Ascending aorta (tissue), 2 donors: Measurements from ENCODE around the gene TTF1. TPM values are rescaled to one million over a fixed set of nuclear protein-coding genes. Genes with fewer than 3 reads are reported as not detected.

ENCODE experiments used
- DNase-seq, 2 donors: peaks; one replicate each; pipeline ENCODE4 v3.0.0-alpha.2; 2019; ENCODE audit warnings: low spot score in 2 of 2
- H3K27ac ChIP-seq, 2 donors: fragments of 200-600 bp; sonication (generic); one replicate each; pipeline ENCODE4 v1.5.1; 2016 to 2017; ENCODE audit warnings: mild to moderate bottlenecking in 1 of 2
- H3K27me3 ChIP-seq: fragments of 200-600 bp; sonication (generic); one replicate; pipeline ENCODE4 v1.5.1; 2017
- H3K36me3 ChIP-seq, 2 donors: fragments of 200-600 bp; sonication (generic); one replicate each; pipeline ENCODE4 v1.5.1; 2016
- H3K4me1 ChIP-seq, 2 donors: fragments of 200-600 bp; sonication (generic); one replicate each; pipeline ENCODE4 v1.5.1; 2016 to 2017; ENCODE audit warnings: mild to moderate bottlenecking in 1 of 2
- H3K4me3 ChIP-seq, 2 donors: fragments of 200-600 bp; sonication (generic); one replicate each; pipeline ENCODE4 v1.5.1; 2016 to 2017; ENCODE audit warnings: mild to moderate bottlenecking in 1 of 2
- H3K9me3 ChIP-seq, 2 donors: fragments of 200-600 bp; sonication (generic); one replicate each; pipeline ENCODE4 v1.5.1; 2016
- intact Hi-C: fragments of 100-400 bp; cut with DNase I; formaldehyde crosslinking; loops from one replicate; pipeline ENCODE4 v1.15.1; 2023
- total RNA-seq: library from RNA; depleted of rRNA; stranded (reverse); fragments of >200 nt; gene quantifications from one replicate; pipeline ENCODE4 v1.1.0, GENCODE V29; 2016
- TF ChIP-seq, protein P1 (sequence below), 3 experiments: fragments of 200-600 bp in 2 of 3; fragments of 450-650 bp in 1 of 3; sonication (generic) in 2 of 3; IDR thresholded peaks; one replicate each; pipeline ENCODE4 v1.5.1; 2016 to 2019; ENCODE audit warnings: antibody characterized with exemption in 3 of 3, mild to moderate bottlenecking in 1 of 3, moderate library complexity in 1 of 3

Gene TTF1
- total RNA-seq, 1 donor from 2014 or later, result 2.3 TPM

GRCh38 chr9:132404228-132404881 is 2.3 kb downstream of the TTF1 start:
- H3K4me1 ChIP-seq, result peaks cover 8% of the 10 kb centered on the region in 2 donors
- no peak overlapping the region for H3K27ac ChIP-seq
- DNase-seq, result no peak
- no peak overlapping the region for H3K4me3 ChIP-seq
- peaks cover 14 to 23% of the 10 kb centered on the region in 2 donors for H3K36me3 ChIP-seq
- H3K27me3 ChIP-seq, result no peaks in the 10 kb centered on the region
- no peaks in the 10 kb centered on the region for H3K9me3 ChIP-seq
- TF ChIP-seq, protein P1, sequence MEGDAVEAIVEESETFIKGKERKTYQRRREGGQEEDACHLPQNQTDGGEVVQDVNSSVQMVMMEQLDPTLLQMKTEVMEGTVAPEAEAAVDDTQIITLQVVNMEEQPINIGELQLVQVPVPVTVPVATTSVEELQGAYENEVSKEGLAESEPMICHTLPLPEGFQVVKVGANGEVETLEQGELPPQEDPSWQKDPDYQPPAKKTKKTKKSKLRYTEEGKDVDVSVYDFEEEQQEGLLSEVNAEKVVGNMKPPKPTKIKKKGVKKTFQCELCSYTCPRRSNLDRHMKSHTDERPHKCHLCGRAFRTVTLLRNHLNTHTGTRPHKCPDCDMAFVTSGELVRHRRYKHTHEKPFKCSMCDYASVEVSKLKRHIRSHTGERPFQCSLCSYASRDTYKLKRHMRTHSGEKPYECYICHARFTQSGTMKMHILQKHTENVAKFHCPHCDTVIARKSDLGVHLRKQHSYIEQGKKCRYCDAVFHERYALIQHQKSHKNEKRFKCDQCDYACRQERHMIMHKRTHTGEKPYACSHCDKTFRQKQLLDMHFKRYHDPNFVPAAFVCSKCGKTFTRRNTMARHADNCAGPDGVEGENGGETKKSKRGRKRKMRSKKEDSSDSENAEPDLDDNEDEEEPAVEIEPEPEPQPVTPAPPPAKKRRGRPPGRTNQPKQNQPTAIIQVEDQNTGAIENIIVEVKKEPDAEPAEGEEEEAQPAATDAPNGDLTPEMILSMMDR (IDR thresholded peaks at IDR 0.05), result no peak
- intact Hi-C loops, result no loop called here

DNA sequence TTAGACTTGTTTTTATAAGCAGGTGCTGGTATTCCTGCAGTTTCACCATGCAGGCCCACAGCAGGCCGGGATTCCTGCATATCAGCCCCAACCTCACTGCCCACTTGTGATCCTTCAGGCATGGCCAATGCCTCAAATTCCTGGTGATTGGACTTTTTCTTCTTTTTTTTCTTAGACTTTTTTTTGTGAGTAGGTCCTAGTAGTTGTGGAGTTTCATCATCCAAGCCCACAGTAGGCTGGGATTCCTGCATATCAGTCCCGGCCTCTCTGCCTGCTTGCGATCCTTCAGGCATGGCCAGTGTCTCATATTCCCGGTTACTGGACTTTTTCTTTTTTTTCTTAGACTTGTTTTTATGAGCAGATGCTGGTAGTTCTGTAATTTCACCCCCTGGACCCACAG is 4.8 kb downstream of the TTF1 start:
- intact Hi-C loops, result no loop called here

DNA sequence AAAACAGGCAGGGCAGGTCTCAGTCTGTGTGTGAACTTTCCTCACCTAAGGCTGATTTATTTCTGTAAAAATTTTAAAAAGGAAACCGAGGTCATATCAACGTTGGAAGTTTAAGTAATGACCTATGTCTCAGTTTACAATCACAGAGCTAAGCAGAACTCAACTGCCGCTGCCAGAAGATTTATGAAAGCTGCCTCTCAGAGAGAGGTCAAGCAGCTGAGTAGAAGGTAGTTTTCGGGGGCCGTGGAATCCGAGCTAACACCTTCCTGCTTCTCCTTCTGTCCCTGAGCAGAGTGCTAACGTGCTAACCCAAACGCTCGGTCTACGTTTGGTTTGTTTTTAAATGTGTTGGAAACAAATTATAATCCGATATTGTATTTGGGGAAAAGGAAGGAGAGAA is 11.1 kb downstream of the TTF1 start:
- no peak overlapping the region for H3K4me3 ChIP-seq
- TF ChIP-seq, protein P1 (IDR thresholded peaks at IDR 0.05), result no peak
- intact Hi-C loops, result no loop called here
- H3K4me1 ChIP-seq, result no peaks in the 10 kb centered on the region
- no peak overlapping the region for H3K27ac ChIP-seq
- DNase-seq, result no peak
- H3K27me3 ChIP-seq, result no peaks in the 10 kb centered on the region
- H3K9me3 ChIP-seq, result no peaks in the 10 kb centered on the region
- H3K36me3 ChIP-seq, result peaks cover 71 to 89% of the 10 kb centered on the region in 2 donors

More for the DNA sequence above, 4.8 kb downstream of the TTF1 start:
- H3K9me3 ChIP-seq, result no peaks in the 10 kb centered on the region
- no peak overlapping the region for H3K27ac ChIP-seq
- H3K27me3 ChIP-seq, result no peaks in the 10 kb centered on the region
- DNase-seq, result no peak
- H3K4me3 ChIP-seq, result no peak overlapping the region
- peaks cover 5 to 8% of the 10 kb centered on the region in 2 donors for H3K4me1 ChIP-seq
- H3K36me3 ChIP-seq, result peaks cover 35 to 46% of the 10 kb centered on the region in 2 donors
- TF ChIP-seq, protein P1 (IDR thresholded peaks at IDR 0.05), result no peak

DNA sequence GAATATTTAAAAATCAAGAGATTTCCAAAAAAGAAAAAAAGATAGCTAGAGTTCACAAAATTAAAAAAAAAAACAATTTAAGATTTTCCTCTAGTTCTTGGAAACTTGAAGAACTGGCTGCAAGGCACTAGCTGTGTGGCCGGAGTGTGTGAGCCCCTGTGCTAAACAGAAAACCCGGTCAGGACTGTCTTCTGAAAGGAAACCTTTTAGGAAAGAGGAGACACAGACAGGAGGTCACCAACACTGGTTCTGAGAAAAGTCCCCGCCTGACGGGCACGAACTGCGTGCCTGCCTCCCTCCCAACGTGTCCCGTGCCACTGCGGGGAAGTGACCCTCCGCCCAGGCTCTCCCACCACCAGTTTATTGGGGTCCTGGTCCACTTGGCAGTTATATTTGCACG is 15.2 kb downstream of the TTF1 start:
- DNase-seq, result no peak
- Histone ChIP-seq H3K4me1 (no peaks in the 10 kb centered on the region), H3K27ac (no peak overlapping the region), H3K4me3 (no peak overlapping the region), H3K9me3 (no peaks in the 10 kb centered on the region), H3K27me3 (no peaks in the 10 kb centered on the region), H3K36me3 (peaks cover 69 to 92% of the 10 kb centered on the region in 2 donors)
- intact Hi-C loops, result no loop called here
- TF ChIP-seq, protein P1 (IDR thresholded peaks at IDR 0.05), result no peak

- intact Hi-C loops, result no loop called here
These were observed 15.7 kb downstream of the TTF1 start for GRCh38 chr9:132390966-132391365.

More at GRCh38 chr9:132390966-132391365, 15.7 kb downstream of the TTF1 start:
- H3K4me3 ChIP-seq, result no peak overlapping the region
- no peaks in the 10 kb centered on the region for H3K27me3 ChIP-seq
- H3K36me3 ChIP-seq, result peaks cover 69 to 90% of the 10 kb centered on the region in 2 donors
- no peaks in the 10 kb centered on the region for H3K4me1 ChIP-seq
- H3K27ac ChIP-seq, result no peak overlapping the region
- H3K9me3 ChIP-seq, result no peaks in the 10 kb centered on the region
- DNase-seq, result no peak
- TF ChIP-seq, protein P1 (IDR thresholded peaks at IDR 0.05), result no peak
